ENCODE data around the gene CFAP58.

GRCh38 chr10:104415526-104416165 is 62.0 kb downstream of the CFAP58 start:
- TF ChIP-seq CTCF (IDR thresholded peaks at IDR 0.05) = no peak
- TF ChIP-seq POLR2A (IDR thresholded peaks at IDR 0.05) = no peak

All from uterus (tissue), 2 donors.